ENCODE data around the gene LYZL6.

LYZL6 gene

DNA sequence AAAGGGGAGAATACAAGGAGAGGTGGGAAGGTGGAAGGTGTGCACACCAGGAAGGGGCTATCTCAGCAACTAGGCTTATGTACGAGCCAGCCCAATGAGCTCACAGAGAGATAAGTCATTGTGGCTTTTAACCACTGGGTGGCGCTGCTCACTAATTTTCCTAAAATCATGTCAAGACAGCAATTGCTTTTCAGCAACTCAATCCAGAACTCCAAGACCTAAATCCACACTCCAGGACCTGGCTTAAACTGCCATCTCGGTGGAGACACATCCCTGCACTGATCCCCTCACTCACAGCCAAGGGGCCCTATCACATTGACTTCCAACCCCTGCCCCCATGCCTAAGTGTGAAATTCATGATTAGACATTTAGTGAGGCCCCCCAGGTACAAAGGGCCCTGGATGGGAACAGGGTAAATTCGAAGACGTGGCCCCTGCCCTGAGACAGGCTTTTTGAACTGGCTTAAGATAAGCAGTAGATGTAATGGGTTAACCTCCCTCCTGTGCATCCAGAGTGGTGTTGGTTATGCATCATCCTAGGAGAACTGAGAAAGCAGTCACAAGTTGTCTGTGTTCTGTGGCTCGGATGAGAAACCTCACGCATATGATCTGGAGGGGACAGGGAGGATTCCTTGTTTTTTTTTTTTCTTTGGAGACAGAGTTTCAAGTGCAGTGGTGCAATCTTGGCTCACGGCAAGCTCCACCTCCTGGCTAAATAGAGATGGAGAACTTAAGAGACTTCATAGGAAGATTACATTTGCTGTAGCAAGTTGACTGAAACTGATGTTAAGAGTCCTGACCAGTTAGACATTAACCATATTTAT, 26.3 kb upstream of the LYZL6 start:
- H3K4me3 ChIP-seq (ENCODE audit: low read depth, low read length): no peak overlapping the region
- TF ChIP-seq, protein P1, sequence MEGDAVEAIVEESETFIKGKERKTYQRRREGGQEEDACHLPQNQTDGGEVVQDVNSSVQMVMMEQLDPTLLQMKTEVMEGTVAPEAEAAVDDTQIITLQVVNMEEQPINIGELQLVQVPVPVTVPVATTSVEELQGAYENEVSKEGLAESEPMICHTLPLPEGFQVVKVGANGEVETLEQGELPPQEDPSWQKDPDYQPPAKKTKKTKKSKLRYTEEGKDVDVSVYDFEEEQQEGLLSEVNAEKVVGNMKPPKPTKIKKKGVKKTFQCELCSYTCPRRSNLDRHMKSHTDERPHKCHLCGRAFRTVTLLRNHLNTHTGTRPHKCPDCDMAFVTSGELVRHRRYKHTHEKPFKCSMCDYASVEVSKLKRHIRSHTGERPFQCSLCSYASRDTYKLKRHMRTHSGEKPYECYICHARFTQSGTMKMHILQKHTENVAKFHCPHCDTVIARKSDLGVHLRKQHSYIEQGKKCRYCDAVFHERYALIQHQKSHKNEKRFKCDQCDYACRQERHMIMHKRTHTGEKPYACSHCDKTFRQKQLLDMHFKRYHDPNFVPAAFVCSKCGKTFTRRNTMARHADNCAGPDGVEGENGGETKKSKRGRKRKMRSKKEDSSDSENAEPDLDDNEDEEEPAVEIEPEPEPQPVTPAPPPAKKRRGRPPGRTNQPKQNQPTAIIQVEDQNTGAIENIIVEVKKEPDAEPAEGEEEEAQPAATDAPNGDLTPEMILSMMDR (IDR thresholded peaks at IDR 0.05; ENCODE audit: borderline replicate concordance, insufficient read depth, low read depth, low read length): peak; percentile 69

DNA sequence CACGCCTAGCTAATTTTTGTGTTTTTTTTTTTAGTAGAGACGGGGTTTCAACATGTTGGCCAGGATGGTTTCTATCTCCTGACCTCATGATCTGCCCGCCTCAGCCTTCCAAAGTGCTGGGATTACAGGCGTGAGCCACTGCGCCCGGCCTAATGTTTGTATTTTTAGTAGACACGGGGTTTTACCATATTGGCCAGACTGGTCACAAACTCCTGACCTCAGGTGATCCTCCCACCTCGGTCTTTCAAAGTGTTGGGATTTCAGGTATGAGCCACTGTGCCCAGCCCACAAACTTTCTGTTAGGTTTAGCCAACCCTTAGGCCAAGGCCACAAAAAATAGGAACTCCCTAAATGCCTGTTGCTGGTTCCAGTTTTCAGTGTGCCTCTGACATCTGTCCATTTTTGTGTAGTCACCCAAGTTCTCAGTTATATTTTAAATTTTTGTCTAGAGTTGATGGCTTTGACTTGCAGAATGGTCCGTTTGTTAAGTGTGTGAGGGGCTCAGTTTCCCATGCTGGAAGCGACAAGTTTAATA, 25.1 kb upstream of the LYZL6 start:
- TF ChIP-seq, protein P1 (IDR thresholded peaks at IDR 0.05; ENCODE audit: borderline replicate concordance, insufficient read depth, low read depth, low read length): no peak
- H3K4me3 ChIP-seq (ENCODE audit: low read depth, low read length): no peak overlapping the region

DNA sequence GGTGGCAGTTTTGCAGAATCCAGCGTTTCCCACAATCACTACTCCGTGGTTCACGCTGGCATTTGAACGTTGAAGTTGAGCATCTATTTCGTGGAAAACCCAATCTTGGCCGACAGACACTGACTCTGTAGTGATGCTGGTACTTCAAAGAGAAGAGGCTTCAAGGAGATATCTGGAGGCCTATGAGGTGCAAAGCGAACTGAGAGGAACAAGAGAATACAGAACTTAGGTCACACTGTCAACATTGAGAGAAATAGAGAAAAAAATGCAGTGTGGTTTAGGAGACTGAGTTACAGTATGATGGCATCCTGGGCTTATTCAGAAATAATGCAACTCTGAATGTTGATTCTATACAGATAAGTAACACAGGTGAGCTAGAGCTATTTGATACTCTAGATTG, 21.8 kb upstream of the LYZL6 start:
- H3K4me3 ChIP-seq (ENCODE audit: low read depth, low read length): no peak overlapping the region
- TF ChIP-seq, protein P1 (IDR thresholded peaks at IDR 0.05; ENCODE audit: borderline replicate concordance, insufficient read depth, low read depth, low read length): no peak

DNA sequence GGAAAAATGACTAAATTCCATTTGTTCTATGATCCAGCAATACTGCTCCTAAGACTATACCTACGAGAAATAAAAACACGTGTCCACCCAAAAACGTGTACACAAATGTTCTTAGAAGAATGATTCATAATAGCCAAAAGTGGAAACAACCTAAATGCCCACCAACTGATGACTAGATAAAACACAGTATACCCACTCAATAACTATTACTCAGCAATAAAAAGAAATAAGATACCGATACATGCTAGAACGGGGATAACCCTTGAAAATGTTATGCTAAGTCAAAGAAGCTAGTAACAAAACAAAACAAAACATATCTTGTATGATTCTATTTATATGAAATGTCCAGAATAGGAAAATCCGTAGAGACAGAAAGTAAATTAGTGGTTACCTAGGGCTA, 20.1 kb upstream of the LYZL6 start:
- TF ChIP-seq, protein P1 (IDR thresholded peaks at IDR 0.05; ENCODE audit: borderline replicate concordance, insufficient read depth, low read depth, low read length): no peak
- no peak overlapping the region for H3K4me3 ChIP-seq (ENCODE audit: low read depth, low read length)

DNA sequence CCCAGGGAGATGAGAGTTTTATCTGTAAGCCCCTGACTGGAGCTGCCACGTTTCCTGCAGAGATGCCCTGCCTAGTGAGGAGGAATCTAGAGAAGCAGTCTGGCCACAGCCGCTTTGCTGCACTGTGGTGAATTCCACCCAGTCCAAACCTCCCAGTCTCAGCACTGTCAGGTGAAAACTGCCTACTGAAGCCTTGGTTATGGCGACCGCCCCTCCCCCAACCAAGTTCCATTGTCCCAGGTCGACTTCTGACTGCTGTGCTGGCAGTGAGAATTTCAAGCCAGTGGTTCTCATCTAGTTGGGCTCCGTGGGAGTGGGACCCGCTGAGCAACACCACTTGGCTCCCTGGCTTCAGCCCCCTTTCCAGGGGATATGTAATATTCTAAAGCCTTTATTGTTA, 10.2 kb upstream of the LYZL6 start:
- H3K4me3 ChIP-seq (ENCODE audit: low read depth, low read length): no peak overlapping the region
- TF ChIP-seq, protein P1 (IDR thresholded peaks at IDR 0.05; ENCODE audit: borderline replicate concordance, insufficient read depth, low read depth, low read length): no peak

DNA sequence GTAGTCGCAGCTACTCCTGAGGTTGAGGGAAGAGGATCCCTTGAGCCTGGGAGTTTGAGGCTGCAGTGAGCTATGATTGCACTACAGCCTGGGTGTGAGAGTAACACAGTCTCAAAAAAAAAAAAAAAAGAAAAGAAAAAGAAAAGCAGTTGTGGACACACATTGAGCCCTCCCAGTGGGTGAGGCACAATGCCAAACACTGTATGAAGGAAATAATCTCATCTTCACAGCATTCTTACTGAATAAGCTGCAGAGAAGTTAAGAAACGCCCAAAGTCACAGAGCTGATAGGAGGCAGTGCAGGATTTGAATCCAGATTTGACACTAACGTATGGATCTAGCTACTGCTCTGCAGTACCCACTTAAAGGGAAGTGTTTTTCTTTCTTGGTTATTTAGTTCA, 5.9 kb upstream of the LYZL6 start:
- no peak overlapping the region for H3K4me3 ChIP-seq (ENCODE audit: low read depth, low read length)
- TF ChIP-seq, protein P1 (IDR thresholded peaks at IDR 0.05; ENCODE audit: borderline replicate concordance, insufficient read depth, low read depth, low read length): no peak

DNA sequence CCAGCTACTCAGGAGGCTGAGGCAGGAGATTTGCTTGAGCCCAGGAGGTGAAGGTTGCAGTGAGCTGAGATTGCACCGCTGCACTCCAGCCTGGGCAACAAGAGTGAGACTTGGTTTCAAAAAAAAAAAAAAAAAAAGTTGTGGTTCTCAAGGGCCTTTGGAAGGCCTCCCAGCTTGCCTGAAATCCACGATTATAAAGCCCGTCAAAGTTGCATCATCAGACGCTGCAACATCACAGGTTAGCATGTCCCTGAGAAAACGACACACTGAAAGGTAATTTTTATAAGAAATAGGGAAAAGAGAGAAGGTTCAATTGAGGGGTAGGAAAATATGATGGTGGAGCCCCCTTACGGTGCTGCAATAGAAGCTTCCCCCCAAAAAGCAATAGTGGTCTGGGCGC, 4.6 kb upstream of the LYZL6 start:
- TF ChIP-seq, protein P1 (IDR thresholded peaks at IDR 0.05; ENCODE audit: borderline replicate concordance, insufficient read depth, low read depth, low read length): no peak
- H3K4me3 ChIP-seq (ENCODE audit: low read depth, low read length): no peak overlapping the region
